Epithelial cell of esophagus (primary cell): Measurements from ENCODE around the gene KDM3B.

Experiments
- DNase-seq: peaks from one replicate; pipeline ENCODE4 v3.0.0; 2010; ENCODE audit warnings: low read depth
- H3K4me3 ChIP-seq: 2 replicates; pipeline ENCODE4 v1.5.1; 2011; ENCODE audit warnings: mild to moderate bottlenecking, low read length, control low read depth
- TF ChIP-seq, protein P1 (sequence below): IDR thresholded peaks from 2 replicates; pipeline ENCODE4 v1.5.1; 2011; ENCODE audit warnings: low read depth, mild to moderate bottlenecking, low read length, control low read depth, inconsistent platforms; ENCODE audit not compliant: insufficient read depth; ENCODE audit errors: missing control alignments

KDM3B gene

DNA sequence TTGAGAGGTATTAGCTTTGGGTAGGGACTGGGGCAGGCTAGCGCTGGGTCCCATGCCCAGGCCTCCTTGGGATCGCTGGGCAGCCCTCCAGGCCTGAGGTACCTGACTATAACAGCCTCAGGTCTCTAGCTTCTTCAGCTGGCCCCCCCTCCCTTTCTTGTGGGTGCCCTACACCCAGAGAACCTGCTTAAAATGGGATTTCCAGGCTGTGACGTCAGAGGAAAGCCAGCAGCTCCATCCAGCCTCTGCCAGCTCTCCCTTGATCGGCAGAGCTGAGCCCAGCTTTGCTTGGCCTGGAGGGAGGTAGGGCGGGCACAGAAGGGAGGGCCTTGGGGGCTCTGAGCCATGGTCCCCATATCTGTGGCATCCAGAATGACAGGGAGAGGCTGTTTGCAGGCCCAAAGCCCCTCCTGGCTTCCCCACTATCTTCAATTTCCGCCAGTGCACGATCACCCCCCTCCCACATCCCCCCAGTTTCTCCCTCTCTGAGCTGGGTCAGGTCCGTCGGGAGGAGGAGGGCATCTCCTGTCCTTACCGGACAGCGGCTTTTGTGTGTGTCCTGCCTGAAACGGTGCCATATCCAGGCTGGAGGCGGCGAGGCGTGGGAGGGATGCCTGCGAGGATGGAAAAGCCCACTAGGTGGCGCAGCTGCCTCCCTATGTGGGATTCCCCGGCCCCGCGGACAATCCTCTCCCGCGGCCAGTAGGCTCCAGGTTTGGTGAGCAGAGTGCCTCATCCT, 97.2 kb downstream of the KDM3B start:
- TF ChIP-seq, protein P1, sequence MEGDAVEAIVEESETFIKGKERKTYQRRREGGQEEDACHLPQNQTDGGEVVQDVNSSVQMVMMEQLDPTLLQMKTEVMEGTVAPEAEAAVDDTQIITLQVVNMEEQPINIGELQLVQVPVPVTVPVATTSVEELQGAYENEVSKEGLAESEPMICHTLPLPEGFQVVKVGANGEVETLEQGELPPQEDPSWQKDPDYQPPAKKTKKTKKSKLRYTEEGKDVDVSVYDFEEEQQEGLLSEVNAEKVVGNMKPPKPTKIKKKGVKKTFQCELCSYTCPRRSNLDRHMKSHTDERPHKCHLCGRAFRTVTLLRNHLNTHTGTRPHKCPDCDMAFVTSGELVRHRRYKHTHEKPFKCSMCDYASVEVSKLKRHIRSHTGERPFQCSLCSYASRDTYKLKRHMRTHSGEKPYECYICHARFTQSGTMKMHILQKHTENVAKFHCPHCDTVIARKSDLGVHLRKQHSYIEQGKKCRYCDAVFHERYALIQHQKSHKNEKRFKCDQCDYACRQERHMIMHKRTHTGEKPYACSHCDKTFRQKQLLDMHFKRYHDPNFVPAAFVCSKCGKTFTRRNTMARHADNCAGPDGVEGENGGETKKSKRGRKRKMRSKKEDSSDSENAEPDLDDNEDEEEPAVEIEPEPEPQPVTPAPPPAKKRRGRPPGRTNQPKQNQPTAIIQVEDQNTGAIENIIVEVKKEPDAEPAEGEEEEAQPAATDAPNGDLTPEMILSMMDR: peak; percentile 91

GRCh38 chr5:138450971-138451370, 98.5 kb downstream of the KDM3B start:
- DNase-seq: no peak
- TF ChIP-seq, protein P1: no peak
- no peak overlapping the region for H3K4me3 ChIP-seq

More for the DNA sequence above, 97.2 kb downstream of the KDM3B start:
- peak; percentile 82 for DNase-seq
- H3K4me3 ChIP-seq: no peak overlapping the region

- no peak overlapping the region for H3K4me3 ChIP-seq
- DNase-seq: no peak
- TF ChIP-seq, protein P1: no peak
Observed at GRCh38 chr5:138452720-138453119, 100.2 kb downstream of the KDM3B start.

DNA sequence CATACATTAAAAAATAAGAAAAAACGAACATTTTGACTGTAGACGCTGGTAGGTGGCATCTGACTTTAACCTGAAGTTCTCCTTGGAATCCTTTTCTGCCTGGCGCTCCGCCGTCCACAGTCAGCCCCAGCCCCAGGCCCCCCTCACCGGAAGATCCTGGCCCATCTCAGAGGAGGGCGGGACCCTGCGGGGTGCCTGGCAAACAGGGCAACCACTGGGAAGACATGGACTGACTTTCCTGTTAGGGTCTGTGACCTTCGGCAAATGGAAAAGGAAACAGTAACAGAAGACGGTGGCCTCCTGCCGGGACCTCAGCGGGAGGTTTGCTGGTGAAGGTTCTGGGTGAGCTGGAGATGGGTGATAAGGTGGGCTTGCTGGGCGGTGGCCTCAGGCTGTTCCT, 101.1 kb downstream of the KDM3B start:
- TF ChIP-seq, protein P1: no peak
- no peak overlapping the region for H3K4me3 ChIP-seq
- no peak for DNase-seq

DNA sequence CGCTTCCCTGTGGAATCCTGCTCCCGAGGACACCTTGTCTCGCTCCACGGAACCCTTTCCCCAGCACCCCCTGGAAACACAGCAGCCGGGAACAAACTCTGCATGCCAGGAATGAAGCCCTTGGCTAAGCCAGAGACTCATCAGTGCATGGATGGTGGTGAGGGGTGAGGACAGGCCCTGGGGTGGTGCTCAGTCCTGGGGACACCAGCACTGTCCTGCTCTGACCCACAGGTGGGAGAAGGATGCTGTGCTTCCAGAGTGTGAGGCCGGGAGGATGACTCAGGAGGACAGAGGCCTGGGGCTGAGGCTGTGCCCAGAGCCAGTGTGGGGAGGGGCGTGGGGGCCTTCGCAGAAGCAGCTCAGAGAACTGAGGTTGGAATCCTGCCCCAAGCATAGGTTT, 101.6 kb downstream of the KDM3B start:
- no peak for DNase-seq
- no peak overlapping the region for H3K4me3 ChIP-seq
- TF ChIP-seq, protein P1: no peak

DNA sequence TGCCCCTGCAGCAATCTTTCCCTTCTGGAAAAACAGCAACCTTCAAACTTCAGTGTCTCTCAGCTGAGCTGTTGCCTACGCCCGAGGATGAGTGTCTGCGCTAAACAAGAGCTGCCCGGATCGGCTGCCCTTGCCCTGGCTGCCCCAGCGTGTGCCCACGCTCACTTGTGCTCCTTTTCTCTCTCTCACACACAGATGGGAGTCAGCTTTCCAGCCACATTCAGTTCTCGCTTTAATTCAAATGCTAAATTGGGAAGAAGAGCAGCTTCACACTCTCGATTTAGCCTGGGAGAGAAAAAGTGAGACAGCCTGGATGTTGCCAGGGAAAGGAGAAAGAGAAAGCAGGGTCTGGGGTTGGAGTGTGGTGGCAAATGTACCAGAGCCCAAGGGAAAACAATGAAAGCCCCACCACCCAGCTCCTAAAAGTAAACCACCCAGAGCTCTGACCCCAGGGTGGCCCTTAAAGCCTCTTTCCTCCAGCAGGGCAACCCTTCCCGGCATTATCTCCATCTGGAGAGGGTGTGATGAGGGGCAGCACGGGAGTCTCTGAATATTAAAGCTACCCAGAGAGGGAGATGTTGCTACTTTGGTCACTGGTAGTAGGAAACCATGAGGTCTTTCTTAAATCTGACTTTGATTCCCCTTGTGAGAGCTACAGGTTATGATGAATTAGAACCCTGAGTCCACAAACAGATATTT, 102.9 kb downstream of the KDM3B start:
- no peak overlapping the region for H3K4me3 ChIP-seq
- TF ChIP-seq, protein P1: no peak
- DNase-seq: no peak
